A673 (cell line): ENCODE results near the gene LINC00237. TPM values are rescaled to one million over a fixed set of nuclear protein-coding genes. Genes with fewer than 3 reads are reported as not detected.

ENCODE experiments used
- BruUV-seq: library from RNA; stranded (reverse); fragments of 400-500 nt; replicated peaks from 2 replicates; lab custom pipeline; 2021; lab: Mats Ljungman, UMichigan
- CTCF ChIA-PET: fragments of 300-600 bp; sonication (Branson Sonifier 250); formaldehyde crosslinking; loops from one replicate; lab custom pipeline; 2022; ENCODE audit warnings: antibody characterized with exemption; lab: Charles Lee
- POLR2A ChIA-PET: fragments of 300-600 bp; sonication (Branson Sonifier 250); formaldehyde crosslinking; loops from one replicate; lab custom pipeline; 2022; ENCODE audit warnings: antibody characterized with exemption; ENCODE audit not compliant: low non-redundant PET; lab: Charles Lee
- DNase-seq: peaks from one replicate; pipeline ENCODE4 v3.0.0-alpha.2; 2015; ENCODE audit warnings: low spot score
- H3K27ac ChIP-seq: fragments of 200-600 bp; sonication (generic); 2 replicates; pipeline ENCODE4 v1.5.1; 2016; ENCODE audit warnings: mixed run types, low read depth, mild to moderate bottlenecking, mixed read lengths, antibody characterized with exemption, low read length; ENCODE audit not compliant: poor library complexity, severe bottlenecking
- H3K27me3 ChIP-seq: fragments of 200-600 bp; sonication (generic); replicated peaks from 2 replicates; pipeline ENCODE4 v1.6.1; 2017; ENCODE audit warnings: mixed run types, low read depth, mild to moderate bottlenecking, mixed read lengths, antibody characterized with exemption, low read length; ENCODE audit not compliant: insufficient read depth, poor library complexity
- H3K36me3 ChIP-seq: fragments of 200-600 bp; sonication (generic); 2 replicates; pipeline ENCODE4 v1.6.1; 2016; ENCODE audit warnings: mixed run types, mild to moderate bottlenecking, mixed read lengths, antibody characterized with exemption, low read length; ENCODE audit not compliant: insufficient read depth, poor library complexity, severe bottlenecking
- H3K4me1 ChIP-seq: fragments of 200-600 bp; sonication (generic); 2 replicates; pipeline ENCODE4 v1.6.1; 2017; ENCODE audit warnings: mixed run types, mild to moderate bottlenecking, mixed read lengths, antibody characterized with exemption, low read length; ENCODE audit not compliant: insufficient read depth, poor library complexity, severe bottlenecking
- H3K4me3 ChIP-seq: fragments of 200-600 bp; sonication (generic); 2 replicates; pipeline ENCODE4 v1.5.1; 2016; ENCODE audit warnings: low read depth, mixed run types, mild to moderate bottlenecking, mixed read lengths, low read length; ENCODE audit not compliant: poor library complexity, severe bottlenecking
- H3K9me3 ChIP-seq: fragments of 200-600 bp; sonication (generic); 2 replicates; pipeline ENCODE4 v1.6.1; 2016; ENCODE audit warnings: mixed run types, low read depth, mild to moderate bottlenecking, mixed read lengths, antibody characterized with exemption, low read length; ENCODE audit not compliant: poor library complexity, severe bottlenecking
- CTCF ChIP-seq: fragments of 300-800, 200-600 bp; sonication (generic); conservative IDR thresholded peaks from 2 replicates; pipeline ENCODE4 v1.5.1; 2017; ENCODE audit warnings: low read depth, mild to moderate bottlenecking, antibody characterized with exemption, low read length, moderate library complexity, mixed read lengths
- EZH2 ChIP-seq: fragments of 200-600 bp; sonication (generic); IDR thresholded peaks from 2 replicates; pipeline ENCODE4 v1.6.1; 2017; ENCODE audit warnings: borderline replicate concordance, low read depth, mild to moderate bottlenecking, mixed read lengths, antibody characterized with exemption, low read length; ENCODE audit not compliant: poor library complexity, severe bottlenecking
- intact Hi-C: fragments of 100-400 bp; cut with micrococcal nuclease; formaldehyde crosslinking; loops from one replicate; pipeline ENCODE4 v1.10.0; 2022; ENCODE audit not compliant: unreplicated experiment
- total RNA-seq: library from RNA; stranded (reverse); gene quantifications from 2 replicates; pipeline ENCODE4 v1.2.3, GENCODE V29; 2021

LINC00237 gene
- total RNA-seq, 1 experiment from 2014 or later: not detected

DNA sequence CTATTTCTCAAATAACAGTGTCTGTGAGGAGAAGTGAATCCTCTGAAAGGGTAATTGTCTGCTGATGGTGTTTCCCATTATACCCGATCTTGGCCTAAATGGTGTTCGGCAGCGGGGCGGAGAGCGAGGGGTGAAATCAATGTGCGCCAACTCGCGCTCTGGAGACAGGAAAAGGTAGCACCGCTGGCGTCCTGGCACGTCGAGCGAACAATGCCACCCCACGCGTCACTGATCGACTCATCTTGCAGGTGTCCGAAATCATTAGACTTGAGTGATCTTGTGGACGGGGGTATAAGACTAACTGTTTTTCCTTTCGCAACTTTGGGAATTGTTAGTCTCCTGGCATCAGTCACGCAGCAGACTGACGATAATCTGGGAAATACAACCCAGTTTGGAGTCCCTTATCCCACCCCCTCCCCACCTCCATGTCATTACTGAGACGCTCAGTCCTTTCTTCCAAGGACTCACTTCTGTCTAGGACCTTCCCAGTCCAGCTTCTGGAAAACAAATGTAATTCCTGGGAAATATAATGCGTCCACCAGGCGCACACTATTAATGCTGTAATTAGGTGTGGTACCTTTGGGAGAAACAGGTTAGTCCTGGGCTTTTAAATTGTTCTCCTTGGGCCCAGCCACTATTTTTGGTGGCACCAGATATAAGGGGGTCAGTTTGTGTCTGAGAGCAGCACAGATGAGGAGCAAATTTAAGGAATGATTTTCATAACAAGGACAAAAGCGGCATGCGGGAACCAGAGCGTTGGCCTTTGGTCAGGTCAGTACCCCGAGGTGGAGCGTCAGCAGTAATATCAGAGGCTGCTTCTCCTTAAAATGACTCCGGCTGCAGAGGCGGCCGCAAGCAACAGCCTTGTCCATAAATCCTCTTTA is 2.3 kb downstream of the LINC00237 start:
- Histone ChIP-seq H3K9me3 (no peaks in the 10 kb centered on the region), H3K4me3 (no peak overlapping the region), H3K27ac (no peak overlapping the region), H3K27me3 (peaks cover 100% of the 10 kb centered on the region), H3K36me3 (no peaks in the 10 kb centered on the region), H3K4me1 (peaks cover 40% of the 10 kb centered on the region)
- no peak for DNase-seq
- TF ChIP-seq EZH2 (peak; percentile 72), CTCF (no peak)
- ChIA-PET POLR2A (no interaction called here), CTCF (no interaction called here)
- intact Hi-C loops: no loop called here
- BruUV-seq: no TSS peak

- no peaks in the 10 kb centered on the region for H3K9me3 ChIP-seq
- DNase-seq: peak; percentile 70
- no TSS peak for BruUV-seq
- CTCF ChIA-PET: interaction anchor here (1.2 kb wide), 1 partner anchor 54 kb away, joined by 3 read pairs; no protein-coding TSS in a partner anchor
- peak overlapping the region; percentile 26 for H3K4me3 ChIP-seq
- H3K36me3 ChIP-seq: no peaks in the 10 kb centered on the region
- POLR2A ChIA-PET: interaction anchor here (0.7 kb wide), 1 partner anchor 322 kb away, joined by 11 read pairs; no protein-coding TSS in a partner anchor
- TF ChIP-seq CTCF: no peak
- no peak for TF ChIP-seq EZH2
- peaks cover 40% of the 10 kb centered on the region for H3K4me1 ChIP-seq
- intact Hi-C loops: no loop called here
- H3K27ac ChIP-seq: no peak overlapping the region
- H3K27me3 ChIP-seq: peaks cover 100% of the 10 kb centered on the region
Observed at GRCh38 chr20:21102603-21103311, 3.4 kb downstream of the LINC00237 start.

DNA sequence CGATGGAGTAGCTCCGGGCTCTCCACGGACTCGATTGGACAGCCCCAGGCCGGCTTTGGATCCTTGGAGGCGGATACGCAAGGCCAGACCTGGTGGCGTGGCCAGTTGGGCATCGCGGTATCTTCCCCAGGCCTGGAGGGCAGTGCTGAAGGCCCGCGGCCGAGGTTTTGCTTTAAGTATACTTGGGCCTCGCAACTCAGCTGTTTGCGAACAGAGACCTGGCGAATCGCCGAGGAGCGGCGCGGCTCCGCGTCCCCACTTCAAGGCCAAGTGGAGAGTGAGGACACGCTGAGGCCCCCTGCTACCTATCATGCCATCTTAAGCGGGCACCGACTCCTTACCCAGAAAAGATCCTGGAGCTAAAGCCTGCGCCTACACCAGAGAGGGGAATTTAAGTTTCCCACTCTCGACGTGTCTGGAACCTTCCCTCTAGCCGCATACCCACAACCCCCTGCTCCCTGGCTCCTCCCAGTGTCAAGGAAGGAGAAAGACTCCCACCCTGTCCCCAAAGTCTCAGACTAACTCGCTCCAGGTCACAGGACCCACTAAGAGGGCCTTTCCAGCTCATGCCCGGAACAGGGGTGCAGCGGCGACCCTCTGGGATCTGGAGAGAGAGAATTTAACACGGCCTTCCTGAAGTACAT is 4.1 kb downstream of the LINC00237 start:
- CTCF ChIA-PET: interaction anchor here (0.6 to 1.2 kb wide), 2 partner anchors 53 to 223 kb away, joined by 3 to 6 read pairs; no protein-coding TSS in a partner anchor
- peak overlapping the region; percentile 26 for H3K4me3 ChIP-seq
- POLR2A ChIA-PET: no interaction called here
- peak; percentile 52 for DNase-seq
- H3K9me3 ChIP-seq: no peaks in the 10 kb centered on the region
- BruUV-seq: no TSS peak
- peaks cover 40% of the 10 kb centered on the region for H3K4me1 ChIP-seq
- no peaks in the 10 kb centered on the region for H3K36me3 ChIP-seq
- no peak for TF ChIP-seq EZH2
- no peak for TF ChIP-seq CTCF
- intact Hi-C loops: no loop called here
- H3K27ac ChIP-seq: no peak overlapping the region
- peaks cover 100% of the 10 kb centered on the region for H3K27me3 ChIP-seq
